ENCODE data around the gene PAPSS2.
A peak's percentile ranks its signal among the peaks of the same experiment; 100 is the strongest.

The PAPSS2 gene

DNA sequence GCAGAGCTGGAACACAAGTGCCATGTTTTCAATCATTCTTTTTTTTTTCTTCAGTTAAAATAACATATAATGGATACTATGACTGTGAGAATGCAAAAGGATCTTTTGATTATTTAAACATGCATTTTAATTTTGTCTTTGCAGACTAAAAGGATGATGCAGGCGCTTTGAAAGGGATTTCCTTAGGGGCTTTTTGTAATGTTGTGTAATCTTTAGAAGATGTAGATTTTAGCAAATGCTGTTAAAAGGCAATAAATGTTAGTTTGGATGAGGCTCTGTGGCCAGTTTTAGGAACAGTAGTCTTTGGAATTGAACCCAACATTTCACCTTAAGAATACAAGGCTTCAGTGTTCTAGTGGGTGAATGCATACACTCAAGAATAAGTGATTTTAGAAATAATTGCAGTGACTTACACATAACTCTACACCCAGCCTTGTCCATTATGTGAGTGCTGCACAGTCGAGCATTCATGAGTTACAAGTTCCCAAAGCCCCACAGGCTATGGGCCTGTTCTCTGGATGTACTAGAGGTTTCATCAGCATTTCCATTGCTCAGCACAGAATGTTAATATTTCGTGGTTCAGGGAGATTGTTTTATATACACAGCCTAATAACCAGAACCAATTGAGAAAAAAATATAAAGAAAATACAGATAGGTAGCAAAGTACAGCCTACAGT lies 11.6 kb downstream of the PAPSS2 start:
- DNase-seq (ENCODE audit: low read depth), result no peak

DNA sequence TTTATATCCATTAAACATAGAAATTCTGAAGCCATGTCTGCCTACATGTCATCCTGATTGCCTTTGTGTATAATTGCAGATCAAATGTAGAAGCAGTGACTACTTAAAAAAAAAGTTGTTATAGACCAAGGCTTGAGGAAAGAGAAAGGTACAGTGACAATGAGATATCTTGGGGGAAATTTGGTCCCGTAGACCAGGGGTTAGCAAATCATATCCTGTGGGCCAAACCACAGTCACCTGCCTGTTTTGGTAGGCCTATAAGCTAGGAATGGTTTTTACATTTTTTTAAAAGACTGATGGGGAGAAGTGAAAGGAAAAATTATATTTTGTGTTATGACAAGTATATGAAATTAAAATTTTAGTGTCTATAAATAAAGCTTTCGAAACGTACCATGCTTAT lies 12.9 kb downstream of the PAPSS2 start:
- no peak for DNase-seq (ENCODE audit: low read depth)

DNA sequence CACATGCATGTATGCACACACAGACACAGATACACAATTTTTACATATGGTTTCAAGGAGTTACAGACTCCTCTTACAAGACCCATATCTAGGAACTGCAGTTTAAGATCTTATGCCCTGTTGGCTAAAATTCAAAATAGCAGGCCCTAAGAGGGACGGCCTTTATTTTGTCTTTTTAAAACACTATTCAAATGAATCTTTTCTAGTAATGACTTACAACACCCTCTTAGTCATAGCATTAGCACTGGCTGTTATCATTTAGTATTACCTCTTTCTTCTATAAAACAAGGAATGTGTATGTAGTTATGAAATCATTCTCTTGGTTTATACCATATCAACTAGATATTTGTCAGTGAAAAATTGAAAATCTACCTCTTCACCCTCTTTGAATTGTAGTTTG lies 15.3 kb downstream of the PAPSS2 start:
- no peak for DNase-seq (ENCODE audit: low read depth)

DNA sequence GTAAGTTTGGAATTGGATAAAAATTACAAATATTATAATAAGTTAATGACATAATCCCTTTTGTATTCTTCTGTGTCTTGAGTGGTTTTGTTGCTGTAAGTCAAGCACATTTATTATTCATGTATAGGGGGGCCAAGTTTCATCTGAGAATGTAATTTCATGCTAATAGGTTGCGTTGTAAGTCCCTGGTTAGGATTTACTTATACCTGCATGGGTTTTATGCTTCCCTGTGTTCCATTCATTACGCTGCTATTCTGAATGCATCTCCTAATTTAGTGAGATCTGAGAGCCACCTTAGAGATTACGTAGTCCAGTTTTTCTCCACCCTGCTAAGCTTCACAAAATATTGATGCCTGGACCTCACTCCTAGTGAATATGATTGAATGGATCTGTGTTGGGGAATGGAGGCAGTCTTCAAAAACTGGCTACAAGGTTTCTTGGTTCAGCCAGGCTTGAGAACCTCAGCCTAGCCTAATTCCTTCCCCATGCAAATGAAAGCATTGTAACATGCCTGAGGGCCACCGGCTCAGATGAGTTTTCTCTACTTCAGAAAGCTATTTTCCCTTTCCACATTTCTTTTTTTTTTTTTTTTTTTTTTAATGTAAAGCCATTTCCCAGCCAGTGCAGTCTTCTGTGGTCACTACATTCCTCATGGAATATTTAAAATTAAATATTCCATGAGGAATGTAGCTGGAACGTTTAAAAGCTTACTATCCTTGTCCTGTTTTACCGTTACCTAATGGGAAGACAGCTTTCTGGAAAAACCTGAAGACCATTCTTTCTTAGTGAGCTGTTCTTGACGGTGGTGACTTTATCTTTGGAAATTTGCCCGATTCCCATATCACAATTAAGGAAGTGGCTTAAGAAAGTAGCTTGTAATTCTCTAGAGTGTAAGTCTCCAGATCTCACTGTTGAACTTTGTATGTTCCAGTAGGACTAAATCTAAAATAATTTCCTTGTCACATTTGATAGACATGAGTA lies 16.0 kb downstream of the PAPSS2 start:
- DNase-seq (ENCODE audit: low read depth), result no peak

DNA sequence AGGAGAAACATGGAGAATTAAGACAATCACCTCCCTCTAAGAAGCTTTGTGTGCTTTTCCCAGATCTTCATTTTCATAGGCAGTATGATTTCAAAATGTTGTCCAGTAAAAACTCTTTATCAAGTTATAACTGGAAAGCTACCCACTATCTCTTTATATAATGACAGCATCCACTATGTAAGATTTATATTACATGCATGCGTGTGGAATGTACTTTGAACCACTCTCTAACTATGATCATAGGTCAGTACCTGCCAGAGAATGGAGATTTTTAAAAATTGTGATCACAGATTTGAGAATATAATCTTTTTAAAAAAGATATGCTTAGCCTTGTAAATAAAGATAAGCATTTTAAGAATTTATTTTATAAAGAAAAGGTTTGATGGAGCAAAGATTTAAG lies 17.9 kb downstream of the PAPSS2 start:
- no peak for DNase-seq (ENCODE audit: low read depth)

DNA sequence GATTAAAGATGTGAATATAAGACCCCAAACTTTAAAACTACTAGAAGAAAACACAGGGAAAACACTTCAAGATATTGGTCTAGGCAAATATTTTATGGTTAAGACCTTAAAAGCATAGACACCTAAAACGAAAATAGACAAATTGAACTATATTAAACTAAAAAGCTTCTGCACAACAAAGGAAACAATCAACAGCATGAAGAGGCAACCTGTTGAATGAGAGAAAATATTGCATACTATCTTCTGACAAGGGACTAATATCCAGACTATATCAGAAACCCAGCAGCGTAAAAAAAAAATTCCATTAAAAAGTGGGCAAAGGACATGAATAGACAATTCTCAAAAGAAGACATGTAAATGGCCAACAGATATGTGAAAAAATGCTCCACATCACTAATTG lies 18.6 kb downstream of the PAPSS2 start:
- DNase-seq (ENCODE audit: low read depth), result no peak

DNA sequence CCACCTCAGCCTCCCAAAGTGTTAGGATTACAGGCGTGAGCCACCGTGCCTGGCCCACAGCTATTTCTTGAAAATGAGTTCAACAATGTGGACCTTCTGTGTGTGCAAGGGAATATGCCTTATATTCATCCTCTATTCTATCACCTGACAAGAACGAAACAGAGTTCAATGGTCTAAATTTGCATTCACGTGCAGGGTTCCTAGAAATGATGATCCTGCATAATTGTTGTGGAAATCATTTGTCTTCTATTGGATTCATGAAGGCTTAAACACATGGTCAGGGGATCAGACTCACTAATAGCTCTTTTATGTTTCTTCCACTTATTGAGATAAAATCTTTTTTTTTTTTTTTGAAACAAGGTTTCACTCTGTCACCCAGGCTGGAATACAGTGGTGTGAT lies 23.7 kb downstream of the PAPSS2 start:
- DNase-seq (ENCODE audit: low read depth), result no peak

DNA sequence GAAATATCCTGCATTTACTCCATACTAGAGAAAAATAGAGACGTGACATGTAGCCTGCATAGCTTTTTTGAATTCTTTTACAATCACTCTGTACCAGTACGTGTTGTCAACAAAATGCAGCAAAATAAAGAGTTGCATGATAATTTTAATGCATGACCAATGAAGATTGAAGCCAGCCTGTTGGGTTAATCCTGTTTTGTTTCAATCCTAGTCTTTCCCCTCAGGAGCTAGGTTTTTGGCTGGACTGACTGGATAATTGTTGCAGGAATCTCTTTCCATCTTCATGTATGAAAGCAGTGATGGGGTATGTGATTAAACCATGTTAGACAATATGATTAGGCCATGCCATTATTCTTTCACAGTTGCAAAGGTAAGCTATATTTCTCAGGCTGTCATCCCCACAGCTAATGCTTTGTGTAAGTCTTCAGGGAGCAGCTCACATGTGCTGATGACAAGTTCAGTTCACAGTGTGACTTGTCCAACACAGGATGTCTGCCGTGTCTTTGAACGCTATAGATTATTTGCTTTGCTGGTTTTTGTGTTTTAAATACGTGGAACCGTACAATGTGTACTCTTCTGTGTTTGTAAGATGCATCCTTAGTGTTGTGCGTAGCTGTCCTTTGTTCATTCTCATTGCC lies 24.4 kb downstream of the PAPSS2 start:
- no peak for DNase-seq (ENCODE audit: low read depth)

DNA sequence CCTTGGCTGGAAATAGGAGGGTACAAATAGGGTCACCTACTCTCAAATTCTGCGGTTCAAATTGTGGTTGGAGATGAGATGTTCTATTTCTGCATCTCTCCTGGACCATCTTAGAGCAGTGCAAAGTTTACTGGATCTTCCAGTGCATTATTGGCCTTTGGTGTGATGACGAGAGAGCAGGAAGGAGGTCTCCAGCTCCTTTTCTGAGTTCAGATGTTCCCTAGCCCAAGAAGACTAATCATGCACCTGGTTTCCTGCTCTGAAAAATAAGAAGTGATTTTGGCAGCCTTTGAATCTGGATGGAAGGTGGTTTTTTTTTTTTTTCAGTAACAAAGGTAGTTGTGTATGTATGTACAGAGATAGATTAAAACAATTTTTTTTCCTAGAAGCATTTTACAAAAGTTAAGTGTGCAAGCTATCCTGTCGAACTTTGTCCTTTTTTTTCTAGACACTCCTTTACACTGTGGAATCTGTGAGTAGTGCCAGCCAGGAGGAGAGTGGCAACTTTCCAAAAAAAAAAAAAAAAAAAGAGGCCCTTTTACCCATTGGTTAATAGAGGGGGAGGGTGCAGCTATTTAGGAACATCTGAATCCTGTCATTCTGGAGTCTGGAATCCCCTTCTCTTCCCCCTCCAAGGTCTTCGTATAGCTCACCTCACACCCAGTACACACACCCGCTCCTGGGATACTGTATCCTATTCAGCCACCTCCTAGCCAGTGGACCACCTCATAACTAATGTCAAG lies 26.3 kb downstream of the PAPSS2 start:
- no peak for DNase-seq (ENCODE audit: low read depth)

DNA sequence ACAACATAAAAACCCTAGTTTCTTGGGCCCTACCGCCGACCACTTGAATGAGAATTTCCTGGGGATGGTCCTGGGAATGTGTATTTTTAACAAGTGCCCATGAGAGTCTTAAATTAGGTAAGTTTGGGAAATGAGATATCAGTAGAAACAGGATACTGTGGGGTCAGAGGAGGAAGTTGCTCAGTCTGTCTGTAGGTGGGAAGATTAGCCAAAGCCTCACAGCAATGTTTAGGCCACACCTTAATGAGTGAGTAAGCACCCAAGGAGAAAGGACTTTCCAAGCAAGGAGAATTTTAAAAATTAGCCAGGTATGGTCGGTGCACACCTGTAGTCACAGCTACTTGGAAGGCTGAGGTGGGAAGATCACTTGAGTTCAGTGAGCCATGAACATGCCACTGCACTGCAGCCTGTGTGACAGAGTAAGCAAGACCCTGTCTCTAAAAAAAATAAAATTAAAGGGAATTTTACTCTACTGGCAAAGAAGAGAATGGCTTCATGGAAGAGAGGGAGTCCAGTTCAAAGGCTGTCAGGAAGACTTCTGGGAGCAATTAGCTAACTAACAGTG lies 31.9 kb downstream of the PAPSS2 start:
- no peak for DNase-seq (ENCODE audit: low read depth)

DNA sequence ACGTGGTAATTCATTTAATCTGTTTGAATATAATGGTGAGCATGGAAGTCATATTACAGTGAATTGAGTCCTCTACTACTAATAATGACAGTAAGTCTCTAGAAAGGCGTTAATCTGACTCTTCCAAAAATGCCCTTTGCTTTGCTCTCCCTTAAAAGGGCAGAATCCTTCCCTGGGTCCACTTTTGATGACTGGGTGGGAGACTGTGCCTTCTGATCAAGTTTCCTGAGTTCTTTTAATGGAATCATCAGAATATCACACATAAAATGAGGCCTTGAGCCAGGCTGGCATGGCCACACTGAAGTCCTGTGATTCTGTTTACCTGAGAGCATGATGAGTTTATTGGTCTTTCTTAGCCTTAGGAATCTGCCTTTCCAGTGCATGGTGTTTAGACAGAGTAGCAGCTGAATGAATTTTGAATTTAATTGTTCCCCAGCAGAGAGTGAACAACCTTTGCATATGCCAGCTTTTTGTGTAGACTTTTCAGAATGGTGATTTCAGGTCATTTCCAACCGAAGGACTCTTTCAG lies 33.3 kb downstream of the PAPSS2 start:
- DNase-seq (ENCODE audit: low read depth), result no peak

DNA sequence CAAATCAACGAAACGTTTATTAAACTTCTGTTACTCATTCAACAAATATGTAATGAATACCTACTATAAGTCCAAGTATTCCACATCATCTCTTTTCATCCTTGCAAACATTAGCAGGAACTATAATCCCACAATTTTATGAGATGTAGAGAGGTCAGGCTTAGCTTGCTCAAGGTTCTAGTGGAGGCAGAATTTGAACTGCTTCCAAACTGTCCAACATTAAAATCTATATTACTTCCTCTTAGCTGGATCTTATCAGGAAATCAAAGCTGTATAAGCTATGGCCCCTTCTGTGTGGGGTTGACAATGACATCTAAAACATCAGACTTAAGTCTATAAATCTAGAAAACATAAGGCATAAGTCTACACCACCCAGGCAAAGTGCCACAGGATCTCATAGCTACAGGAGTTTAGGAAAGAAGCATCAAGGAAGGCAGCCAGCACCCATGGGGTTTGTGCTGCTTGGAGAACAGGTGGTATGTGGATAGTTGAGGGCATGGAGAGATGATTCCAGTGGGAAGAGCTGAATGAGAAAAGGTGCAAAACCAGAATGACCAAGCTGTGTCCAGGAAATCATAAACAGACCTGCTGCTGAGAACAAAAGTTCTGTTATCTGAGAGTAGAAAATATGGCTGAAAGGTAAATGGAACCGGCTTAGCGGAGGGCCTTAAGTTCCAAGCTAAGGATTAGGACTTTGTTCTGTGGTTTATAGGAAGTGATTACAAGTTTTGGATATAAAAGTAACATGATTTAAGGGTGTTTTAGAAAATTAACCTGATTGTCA lies 34.5 kb downstream of the PAPSS2 start:
- DNase-seq (ENCODE audit: low read depth), result no peak

DNA sequence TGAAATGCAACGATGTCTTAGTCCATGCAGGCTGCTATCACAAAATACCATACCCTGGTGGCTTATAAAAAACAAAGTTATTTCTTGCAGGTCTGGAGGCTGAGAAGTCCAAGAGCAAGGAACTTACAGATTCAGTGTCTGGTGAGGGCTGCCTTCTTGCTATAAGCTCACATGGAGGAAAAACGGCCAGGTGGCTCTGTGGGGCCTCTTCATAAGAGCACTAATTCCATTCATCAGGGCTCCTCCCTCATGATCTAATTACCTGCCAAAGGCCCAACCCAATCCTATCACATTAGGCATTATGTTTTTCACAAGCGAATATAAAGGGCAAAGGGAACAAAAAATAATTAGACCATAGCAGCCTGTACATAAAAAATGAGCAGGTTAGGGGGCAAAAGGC lies 35.4 kb downstream of the PAPSS2 start:
- DNase-seq (ENCODE audit: low read depth), result no peak

DNA sequence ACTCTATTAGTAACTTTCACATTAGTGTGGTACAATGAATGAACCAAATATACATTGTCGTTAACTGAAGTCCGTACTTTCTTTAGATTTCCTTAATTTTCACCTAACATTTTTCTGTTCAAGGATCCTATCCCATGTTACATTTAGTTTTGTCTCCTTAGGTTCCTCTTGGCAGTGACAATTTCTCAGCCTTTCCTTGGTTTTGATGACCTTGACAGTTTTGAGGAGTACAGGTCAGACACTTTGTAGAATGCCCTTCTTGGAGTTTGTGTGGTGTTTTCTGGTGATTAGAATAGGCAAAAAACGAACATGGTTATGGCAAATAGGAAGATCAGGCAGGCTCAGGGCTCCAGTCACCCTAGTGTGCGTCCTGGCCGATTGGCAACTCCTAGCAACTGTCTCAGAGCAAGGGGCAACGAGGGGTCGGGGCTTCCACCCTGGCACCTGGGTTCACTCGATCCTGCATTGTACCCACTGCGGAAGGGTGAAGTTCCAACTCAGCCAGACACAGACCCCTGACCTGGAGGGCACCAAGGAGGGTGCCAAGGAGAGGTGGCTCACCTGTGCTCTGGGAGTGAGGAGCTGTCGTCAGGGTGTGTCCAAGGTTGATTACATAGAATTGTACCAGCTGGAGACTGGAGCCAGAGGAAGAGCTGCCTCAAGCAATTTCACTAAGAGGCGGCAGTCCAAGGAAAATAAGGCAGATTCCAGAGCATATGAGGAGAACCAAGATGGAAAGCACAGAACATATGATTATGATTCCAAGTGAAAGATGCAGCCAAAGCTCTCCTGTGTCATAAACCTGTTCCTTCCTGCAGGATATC lies 37.5 kb downstream of the PAPSS2 start:
- DNase-seq (ENCODE audit: low read depth), result no peak

DNA sequence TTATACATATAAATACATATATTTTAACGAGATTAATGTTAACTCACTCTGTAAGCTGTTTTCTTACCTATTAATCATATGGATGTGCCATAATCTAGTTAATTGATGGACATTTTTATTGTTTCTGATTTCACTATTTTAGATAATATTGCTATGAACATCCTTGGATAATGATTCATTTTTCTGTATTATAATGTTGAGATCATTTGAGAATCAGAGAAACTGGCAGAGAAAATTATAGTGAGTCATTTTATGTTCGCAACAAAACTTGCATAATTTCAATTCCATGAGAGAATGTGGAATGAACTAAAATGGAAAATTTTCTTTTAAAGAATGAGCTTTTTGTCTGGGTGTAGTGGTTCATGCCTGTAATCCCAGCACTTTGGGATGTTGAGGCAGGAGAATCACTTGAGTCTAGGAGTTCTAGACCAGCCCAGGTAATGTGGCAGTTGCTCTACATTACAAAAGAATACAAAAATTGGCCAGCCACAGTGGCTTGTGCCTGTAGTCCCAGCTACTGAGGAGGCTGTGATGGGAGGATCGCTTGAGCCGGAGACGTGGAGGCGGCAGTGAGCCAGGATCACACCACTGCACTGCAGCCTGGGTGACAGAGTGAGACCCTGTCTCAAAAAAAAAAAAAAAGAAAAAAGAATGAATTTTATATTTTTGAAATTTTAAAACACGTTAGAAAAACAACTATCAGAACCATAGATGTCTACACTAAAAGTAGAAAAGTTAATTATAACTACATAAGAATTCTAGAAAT lies 40.5 kb downstream of the PAPSS2 start:
- peak; percentile 47 for DNase-seq (ENCODE audit: low read depth)

DNA sequence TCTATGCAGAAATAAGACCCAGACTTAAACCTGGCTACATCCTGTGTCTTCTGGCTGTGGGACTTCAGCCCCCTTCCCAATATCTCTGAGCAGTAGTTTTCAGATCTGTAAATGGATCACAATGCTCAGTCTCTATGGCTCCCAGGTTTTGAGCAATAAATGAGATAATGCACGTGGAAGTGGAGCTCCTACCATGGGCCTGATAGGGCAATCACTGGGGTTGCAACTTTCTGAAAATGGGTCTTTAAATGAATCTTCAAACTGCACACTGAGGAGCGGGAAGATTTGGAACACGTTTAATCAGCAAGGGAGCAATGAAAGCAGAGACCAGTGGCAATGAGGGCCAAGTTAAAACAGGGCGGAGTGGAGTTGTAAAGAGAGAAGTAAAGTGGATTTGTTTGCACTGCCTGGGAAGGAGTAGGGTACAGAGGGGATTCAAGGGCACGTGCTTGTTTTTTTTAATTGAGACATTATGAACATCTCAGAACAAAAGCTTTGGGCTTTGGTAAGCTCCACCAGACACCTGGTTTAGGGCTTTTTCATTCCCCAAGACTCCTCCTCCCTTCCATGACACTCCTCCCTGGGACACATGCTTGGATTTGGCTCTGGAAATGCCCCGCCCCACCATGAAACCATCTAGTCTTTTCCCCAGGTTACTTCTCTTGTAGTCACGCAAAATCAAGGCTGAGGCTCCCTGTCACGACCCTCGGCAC lies 42.7 kb downstream of the PAPSS2 start:
- no peak for DNase-seq (ENCODE audit: low read depth)

DNA sequence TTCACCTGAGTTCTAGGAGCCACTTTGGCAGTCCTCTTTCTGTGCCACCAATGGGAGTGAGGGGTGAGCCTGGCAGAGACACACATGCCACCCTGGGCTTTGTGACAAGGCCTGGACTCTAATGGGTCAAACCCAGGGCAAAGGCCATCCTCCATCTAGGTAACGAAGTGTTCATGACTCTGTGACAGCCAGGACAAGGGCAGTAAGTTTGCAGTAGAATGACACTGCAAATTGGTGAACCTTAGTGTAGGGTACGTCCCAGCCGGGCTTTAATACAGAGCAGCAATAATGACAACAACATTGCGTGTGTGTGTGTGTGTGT lies 43.3 kb downstream of the PAPSS2 start:
- no peak for DNase-seq (ENCODE audit: low read depth)

DNA sequence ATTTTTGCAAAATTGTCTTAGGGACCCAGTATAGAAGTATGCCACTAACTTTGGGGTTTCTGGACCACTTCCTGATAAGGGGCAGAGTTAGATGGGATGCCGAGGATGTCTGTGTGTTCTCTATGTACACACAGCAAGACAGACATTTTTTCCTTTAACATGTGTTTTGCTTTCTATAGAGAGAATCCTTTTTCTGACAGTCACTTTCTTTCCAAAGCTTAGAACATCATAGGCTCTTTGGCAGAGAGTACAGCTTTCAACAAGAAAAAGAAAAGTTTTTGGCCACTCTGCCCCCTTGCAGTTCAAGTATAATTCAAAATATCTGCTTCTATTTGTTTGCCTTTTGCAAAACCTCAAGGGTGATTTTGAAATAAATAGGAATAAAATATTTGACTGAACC lies 44.1 kb downstream of the PAPSS2 start:
- no peak for DNase-seq (ENCODE audit: low read depth)

DNA sequence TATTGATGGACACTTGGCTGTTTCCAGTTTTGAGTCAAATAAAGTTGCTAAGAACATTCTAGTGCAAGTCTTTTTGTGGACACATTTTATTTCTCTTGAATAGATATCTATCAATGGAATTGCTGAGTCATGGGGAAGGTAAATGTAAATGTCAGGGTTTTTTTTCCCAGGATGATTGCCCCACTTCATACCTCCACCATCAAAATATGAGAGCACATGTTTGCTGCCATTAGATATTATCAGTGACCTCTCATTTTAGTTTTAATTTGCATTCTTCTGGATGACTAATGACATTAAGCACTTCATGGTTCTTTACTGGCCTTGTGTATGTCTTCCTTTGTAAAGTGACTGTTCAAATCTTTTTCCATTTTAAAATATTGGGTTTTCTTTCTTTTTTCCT lies 45.7 kb downstream of the PAPSS2 start:
- DNase-seq (ENCODE audit: low read depth), result peak; percentile 28
